ENCODE data around the gene SLC6A12.
"Not testable (repeated sequence)": the region's sequence is repeated elsewhere in the genome, so short reads cannot be mapped to it uniquely, and the experiment has no call there.

The SLC6A12 gene

DNA sequence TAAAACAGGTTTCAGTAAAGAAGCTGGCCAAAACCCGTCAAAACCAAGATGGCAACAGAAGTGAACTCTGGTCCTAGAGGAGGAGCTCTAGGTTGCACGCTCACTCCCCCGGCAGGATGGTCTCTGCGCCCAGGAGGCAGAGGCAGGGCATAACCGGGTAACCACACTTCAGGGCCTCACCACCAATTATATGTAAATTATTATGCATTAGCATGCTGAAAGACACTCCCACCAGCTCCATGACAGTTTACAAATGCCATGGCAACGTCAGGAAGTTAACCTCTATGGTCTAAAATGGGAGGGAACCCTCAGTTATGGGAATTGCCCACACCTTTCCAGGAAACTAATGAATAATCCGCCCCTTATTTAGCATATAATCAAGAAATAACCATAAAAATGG, 20.1 kb upstream of the SLC6A12 start:
- DNase-seq = no peak

DNA sequence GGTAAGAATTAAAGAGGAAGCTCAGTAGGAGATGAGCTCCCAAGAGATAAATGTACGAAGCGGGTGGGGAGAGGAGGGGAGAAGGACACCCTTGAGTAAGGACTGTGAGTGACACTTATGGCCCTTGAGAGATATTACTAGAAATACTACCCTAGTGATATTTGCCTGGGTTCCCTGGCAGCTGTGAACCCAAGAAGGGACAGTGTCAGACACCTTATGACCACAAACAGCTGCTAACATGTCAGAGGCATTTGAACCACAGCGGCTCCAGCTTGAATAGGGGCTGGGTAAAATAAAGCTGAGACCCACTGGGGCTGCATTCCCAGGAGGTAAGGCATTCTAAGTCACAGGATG, 19.6 kb upstream of the SLC6A12 start:
- no peak for DNase-seq

DNA sequence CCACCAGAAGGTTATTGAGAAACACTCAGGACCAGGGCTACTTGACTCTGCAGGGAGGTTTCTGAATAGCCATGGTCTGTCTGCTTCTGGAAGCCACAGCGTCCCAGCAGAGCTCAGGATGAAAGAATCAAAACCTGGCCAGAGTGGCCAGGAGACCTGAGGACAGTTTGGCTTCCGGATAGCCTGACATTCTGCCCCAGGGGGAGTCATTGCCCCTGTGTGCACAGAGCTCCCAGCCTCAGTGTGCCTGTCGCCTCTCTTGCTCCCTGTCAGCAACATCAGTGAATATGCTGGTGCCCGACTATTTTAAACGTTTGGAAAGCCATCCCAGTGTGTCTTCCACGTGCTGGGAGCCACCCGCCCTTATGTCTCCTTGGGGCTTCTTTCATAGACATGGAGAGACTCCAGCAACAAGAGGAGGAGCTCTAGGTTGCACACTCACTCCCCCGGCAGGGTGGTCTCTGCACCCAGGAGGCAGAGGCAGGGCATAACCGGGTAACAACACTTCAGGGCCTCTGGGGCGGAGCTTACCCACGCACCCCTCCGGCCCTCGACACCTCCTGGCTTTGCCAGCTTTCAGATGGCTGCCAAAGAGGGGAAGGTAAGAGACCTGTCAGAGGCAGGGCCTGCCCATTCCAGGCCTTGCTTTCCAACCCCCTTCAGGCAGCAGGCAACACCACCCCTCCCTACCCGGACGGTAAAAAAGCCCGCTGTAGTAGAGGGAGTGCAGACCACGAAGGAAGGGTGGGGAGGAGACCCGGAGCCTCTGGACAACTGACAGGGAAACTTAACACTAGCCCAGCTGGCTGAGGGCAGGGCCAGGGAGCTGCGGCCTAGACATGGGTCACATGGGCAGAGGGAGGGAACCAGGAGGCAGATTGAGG, 19.0 kb upstream of the SLC6A12 start:
- no peak for DNase-seq

DNA sequence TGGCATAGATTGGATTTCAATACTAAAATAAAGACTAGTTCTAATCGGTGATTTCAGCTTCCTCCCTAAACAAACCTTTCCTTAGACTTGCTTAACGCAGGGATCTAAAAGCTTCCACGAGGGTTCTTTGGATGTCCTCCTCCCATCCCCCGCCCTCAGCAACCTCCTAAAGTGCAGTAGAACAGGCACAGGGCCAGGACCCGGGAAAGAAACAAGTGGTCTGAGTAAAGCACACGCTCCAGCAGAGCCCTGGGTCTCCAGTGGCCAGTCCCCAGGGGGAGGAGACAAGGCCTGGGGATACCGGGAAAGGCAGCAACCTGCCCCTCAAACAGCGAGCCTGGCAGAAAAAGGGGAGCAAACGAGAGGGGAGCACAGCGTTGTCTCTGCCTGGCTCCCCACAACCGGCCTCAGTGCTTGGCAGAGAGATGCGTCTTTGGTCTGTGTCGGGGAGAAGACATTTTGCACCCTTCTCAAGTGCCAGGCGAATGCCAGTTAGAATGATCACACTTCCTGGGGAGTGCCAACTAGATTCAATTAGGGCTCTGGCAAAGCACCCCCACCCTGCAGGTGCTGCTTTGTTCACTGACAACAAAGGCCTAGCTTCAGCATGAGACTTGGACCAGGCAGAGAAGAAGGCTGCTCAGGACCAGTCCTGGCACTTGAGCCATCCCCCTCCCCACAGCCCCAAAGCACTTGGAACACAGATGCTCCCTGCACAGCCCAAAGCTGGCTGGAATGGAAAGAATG, 17.1 kb upstream of the SLC6A12 start:
- DNase-seq = no peak

DNA sequence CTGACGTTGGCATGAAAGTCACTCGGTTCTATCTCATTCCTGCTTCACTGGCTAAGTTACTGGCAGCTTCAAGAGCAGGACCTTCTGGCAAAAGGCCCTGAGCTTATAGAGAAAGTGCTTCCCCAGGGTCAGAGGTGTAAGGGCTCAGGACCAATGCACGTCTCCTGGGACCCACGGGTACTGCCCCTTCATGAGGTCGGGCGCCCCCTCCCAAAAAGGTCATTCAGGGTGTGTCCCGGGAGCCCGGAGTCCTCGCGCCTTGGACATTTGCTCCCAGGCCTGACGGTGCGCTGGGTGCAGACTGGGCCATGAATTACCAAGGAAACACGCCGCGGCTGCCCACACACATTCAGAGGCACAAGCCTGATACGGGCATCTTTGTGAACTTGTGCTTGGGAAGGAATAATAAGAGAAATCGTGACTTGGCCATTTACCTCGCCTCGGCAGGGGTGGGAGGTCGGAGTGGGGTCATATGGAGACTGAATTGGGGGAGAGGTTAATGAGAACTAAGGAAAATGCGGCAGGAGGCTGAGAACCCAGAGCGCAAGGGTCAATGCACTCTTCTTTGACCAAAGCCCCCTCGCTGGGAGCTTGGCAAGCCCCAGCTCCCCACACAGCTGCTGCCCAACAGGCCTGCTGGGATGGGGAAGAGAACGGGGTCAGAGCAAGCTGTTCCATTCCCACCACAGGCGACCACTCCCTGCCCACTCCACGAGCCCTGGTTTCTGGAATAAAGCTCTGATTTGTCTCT, 15.7 kb upstream of the SLC6A12 start:
- no peak for DNase-seq

DNA sequence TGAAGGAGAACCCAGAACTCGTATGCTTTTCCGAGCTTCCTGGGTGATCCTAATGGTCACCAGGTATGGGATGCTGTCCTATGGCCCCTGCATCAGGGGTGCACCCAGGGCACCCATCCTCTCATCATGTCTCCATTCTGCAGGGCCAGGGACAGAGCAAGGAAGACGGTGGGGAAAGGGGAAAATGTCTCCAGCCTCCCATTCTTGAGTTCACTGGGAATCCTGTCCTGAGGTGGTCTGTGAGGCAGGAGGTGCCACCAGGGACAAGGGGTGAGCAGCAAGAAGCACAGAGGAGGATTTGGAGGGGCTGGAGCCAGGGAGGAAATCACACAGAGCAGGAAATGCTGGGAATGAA, 14.9 kb upstream of the SLC6A12 start:
- no peak for DNase-seq

DNA sequence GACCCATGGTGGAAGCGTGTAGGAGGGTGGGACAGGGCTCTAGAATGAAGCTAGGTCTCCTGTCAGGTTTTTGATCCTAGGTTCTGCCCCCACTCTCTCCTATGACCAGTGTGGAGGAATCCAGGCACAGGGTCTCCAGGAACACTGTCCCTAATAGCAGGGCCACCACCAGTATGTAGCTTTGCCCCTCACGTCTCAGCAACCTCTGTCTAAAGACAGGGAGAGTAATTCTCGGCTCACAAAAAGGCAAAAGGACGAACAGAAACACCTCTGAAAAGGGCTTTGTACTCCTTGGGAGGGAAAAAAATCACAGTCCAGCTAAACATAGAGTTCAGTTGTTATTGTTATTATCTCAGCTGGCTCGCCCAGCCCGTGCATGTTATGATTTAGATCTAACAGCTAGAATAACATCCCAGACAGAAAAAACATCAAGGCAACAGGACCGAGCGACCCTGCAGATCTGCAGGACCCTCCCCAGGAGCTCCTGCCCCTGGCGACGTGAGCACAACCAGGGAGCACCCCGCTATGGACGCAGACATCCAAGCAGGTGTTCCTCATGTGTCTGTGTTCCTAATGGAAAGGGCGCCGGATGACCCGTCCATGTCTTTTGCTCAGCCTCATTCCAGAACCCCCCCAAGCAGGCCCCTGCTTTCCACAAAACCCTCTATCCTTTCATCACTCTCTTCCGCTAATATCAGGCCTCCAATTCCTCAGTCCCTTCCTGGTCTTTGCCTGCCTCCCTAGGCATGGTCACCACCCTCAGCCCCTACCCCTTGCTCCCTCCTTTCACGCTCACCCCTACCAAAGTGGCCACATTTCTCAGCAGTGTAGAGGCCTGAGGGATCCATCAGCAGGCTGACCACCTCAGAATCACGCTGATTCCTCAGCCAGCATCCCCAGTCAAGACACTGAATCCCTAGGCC, 14.2 kb upstream of the SLC6A12 start:
- no peak for DNase-seq

DNA sequence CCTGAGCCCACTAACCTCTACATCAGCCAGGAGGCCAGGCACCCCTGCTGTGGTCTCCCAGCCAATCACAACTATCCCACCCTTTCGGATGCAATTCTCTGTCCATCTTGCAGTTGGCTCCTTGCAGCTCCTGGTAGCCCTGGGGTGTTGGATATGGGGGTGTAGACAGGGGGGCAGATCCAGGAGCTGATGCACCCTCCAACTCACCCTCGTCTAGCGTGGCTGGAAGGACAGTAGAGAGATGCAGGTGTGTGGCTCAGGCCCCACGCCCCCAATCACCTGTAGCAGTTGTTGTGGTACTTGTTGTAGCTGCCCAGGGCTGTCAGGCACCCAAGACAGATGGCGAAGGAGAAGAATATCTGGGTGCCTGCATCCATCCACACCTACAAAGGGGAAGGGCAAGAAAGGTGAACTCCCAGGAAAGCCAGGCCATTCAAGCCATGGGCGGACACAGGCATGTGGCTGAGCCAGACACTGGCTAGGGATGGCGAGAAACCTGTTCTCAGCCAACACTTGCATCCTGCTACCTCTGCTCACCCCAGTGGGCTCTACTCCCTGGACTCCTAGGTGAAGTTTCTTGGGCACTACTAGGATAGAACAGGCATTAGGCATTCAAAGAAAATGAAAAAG, 13.4 kb upstream of the SLC6A12 start:
- DNase-seq = no peak

DNA sequence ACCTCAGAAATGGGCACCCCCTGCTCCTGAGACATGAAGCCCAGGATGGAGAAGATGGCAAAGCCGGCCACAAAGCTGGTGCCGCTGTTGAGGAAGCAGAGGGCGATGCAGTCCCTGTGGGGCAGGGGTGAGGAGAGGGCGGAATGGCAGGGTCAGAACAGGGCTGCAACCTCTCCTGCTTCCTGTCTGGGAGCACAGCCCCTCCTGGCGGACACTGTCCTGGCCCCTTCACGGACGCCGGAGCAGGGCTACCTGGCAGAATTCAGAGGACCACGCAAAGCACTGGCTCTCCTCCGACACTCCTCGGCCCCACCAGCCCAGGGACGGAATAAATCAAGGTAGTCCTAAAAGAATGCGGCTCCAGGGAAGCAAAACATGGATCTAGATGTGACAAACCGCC, 12.4 kb upstream of the SLC6A12 start:
- DNase-seq = no peak

DNA sequence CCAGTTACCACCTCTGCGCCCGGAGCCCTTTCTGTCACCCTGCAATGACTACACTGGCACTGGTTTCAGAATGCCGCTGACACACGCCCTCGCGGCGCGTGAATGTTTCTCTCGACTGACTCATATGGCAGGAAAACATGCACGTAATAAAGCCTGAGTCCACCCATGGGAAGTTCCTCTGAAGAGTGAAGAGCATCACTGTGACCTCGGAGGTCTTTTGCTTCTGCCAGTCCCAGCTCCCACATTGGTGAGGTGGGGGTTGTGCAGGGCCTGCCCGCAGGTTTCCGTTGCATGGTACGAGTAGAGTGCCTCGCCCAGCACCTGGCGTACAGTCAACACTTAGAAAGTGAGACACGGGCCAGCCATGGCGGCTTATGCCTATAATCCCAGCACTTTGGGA, 11.1 kb upstream of the SLC6A12 start:
- DNase-seq = no peak

DNA sequence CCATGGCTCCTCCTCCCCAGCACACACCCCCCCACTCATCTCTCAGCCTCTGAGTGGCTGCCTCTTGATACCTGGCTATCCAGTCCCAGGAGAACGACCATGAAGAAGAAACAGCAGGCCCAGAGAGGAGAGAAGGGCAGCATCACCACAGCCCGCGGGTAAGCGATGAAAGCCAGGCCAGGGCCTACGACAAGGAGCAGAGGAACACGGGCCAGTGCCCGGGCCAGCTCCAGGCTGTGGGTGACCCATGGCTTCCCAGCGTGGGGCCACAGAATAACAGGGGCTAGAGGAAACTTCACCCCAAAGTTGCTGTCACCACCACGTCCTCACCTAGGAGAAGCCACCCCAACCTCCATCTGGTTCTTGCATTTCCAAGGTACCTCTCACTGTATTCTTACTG, 10.4 kb upstream of the SLC6A12 start:
- DNase-seq = no peak

DNA sequence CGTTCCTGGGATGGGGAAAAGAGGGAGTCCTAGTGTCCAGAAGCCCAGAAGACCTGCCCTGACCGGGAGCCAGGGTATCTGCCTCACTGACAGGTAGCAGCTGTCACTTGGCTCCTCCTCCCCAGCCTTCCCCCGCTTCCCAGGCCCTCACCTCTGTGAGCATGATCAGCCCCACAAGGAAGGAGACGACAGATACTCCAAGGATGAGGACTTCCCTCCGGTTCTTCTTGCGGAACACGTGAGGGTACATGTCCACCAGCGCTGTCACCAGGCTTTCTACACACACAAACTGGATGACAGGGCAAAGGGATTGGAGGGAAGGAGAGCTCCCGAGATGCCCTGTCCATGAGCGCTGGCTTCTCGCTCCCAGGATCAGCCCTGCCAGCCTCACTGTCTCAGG, 9.9 kb upstream of the SLC6A12 start:
- DNase-seq = no peak

DNA sequence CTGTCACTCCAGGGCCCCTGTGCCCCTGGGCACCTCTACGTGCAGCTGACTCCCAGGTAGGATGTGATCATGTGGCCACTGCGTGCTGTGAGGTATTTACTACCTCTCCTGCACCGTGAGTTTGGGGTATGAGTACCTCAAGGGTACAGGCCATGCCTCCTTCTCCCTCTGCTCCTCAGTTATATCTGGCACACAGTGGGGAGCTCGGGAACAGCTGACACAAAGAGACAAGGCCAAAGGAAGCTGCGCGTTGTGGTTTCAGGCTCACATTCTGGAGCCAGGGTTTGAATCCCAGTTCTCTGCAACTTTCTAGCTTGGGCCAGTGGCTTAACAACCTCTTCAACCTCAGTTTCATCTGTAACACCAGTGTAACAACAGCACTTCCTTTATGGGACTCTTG, 7.8 kb upstream of the SLC6A12 start:
- no peak for DNase-seq

DNA sequence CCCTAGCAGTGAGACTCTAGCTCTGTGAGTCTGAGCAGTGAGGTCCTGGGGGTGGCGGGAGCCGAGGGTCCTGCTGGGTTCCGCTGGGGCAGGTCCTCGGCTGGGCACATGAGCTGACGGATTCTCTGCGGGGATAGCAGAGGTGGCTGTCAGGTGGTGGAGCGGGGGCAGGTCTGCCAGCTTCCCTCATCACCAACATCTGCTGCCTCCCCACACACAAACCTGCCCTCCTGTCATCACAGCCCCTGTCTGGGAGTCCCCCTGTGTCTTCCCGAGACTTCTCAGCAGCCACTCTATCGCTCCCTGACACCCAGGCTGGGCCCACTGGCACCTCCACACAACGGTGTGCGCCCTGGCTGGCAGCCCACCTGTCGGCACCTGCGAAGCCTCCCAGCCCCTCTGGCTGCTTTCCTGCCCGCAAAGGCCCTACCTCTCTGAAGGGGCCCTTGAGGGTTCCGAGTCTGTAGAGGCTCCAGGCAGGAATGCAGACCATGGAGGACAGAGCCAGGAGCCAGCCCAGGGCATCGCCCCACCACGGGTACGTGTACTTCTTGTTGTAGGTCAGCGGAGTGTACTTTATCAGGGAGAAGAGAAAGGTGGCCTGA, 7.1 kb upstream of the SLC6A12 start:
- DNase-seq = no peak

DNA sequence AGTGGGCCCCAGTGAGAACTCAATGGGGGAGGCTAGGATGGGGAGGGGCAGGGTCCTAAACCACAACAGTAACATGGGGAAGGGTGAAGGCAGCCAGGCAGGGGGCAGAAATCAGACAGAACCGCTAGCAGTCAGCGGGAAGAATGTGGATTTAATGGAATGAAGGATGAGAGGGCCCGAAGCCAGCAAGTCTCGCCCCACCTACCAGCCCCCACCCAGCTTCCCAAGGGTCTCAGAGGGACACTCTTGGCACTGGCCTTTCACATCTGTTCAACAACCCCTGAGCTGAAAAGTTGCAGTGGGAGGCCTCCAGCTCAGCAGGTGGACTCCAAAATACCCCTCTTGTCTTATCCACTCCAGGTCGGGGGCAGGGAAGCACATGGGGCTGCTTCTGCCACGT, 6.5 kb upstream of the SLC6A12 start:
- DNase-seq = no peak

DNA sequence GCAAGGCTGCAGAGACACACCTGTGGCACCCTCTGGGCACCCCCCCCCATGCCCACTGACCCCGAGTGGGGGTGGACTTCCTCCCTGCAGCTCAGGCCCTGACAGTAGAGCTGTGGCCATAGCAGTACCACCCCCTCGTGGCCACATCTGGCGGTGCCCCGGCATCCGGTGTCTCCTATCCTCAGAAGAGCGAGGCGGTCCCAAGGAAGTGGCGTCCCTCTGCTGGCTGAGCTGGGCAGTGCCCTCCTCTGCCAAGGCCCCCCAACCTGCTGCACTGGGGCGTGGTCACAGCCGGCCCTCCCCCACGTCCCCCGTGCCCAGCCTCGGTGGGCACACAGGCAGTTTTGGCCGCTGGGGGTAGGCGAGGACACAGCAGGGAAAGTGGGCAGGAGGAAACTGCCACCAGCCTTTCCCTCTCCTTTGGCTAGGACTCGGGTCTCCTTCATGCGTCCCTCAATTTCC, 6.0 kb upstream of the SLC6A12 start:
- no peak for DNase-seq

DNA sequence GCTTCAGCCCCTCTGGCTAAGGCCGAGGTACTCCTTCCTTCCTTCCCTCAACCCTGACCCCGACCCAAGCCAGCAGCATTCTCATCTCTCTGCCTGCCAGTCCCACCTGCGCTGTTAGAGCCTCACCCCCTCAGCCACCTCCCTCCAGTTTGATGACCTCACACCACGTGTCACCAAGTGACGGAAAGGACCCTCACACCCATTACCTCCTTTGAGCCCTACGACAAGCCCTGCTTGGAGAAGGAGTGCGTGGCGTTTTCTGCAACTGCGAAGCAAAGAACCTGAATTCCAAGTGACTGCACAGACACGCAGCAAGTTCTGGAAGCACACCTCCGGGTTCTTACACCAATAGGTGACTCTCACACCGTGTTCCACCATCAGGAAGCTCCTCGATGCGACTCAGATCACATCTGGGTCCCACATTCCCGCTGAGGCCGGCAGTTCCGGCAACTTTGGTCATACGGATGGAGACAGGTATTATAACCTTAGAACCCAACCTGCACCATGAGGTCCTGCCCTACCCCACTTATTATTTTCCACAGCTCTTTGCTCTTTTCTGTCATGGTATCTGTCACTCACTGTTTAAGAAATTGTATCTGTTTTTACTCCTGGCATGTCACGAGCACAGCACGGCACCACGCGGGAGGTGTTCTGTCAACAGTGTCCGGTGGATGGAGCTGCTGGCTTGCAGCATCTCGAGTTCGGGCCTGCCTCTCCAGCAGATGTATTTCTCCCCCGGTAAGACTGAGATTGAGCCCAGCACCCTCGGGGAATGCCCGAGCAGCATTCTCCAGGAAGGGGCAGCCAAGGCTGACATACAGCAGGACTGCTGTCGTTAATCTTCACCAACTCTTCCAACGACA, 5.0 kb upstream of the SLC6A12 start:
- no peak for DNase-seq

DNA sequence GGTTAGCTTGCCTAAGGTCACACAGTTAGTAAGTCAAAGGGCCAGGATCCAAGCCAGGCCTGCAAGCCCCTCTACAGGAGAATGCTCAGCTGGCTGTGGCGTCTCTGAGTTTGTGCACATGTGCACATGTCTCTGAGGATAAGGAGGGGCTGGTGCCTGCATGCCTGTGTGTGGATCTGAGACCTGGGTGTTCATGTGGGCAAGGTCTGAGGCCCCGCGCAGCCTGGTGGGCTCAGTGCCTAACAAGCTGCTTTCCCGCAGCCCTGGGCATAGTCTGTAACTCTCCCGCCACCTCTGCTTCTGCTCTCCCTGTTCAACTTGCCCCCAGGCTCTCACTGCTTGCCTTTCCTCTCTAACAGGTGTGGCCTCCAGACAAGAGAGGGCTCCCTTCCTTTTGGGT, 4.3 kb upstream of the SLC6A12 start:
- no peak for DNase-seq

DNA sequence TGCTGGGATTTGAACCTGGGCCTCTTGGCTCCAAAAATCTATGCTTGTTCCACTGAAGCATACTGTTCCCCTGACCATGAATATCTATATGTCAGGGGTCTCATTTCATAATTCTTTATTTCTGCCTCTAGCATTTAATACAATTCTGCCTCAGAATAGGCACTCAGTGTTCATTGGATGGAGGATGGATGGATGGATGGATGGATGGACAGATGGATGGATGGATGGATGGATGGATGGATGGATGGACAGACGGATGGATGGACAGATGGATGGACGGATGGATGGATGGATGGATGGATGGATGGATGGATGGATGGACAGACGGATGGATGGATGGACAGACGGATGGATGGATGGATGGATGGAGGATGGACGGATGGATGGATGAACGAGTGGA, 3.1 kb upstream of the SLC6A12 start:
- not testable (repeated sequence) for DNase-seq

DNA sequence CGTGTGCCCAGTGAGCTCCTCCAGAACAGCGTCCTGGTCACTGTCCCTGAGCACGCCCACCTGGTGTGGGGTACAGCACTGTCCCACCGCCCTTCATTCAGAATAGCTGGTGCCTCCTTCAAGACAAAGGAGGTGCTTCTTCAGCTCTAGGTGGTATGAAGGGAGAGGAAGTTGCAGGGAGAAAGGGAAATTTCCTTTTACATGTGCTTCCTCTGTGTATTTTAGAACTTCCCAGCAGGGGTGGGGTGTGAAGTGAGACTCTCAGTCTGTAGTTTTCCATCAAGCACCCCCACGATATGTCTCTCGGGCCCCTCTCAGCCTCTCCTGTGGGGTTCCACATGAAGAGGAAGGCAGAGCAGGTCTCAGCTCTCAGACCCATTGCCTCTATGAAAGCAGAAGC, 1.2 kb upstream of the SLC6A12 start:
- no peak for DNase-seq

DNA sequence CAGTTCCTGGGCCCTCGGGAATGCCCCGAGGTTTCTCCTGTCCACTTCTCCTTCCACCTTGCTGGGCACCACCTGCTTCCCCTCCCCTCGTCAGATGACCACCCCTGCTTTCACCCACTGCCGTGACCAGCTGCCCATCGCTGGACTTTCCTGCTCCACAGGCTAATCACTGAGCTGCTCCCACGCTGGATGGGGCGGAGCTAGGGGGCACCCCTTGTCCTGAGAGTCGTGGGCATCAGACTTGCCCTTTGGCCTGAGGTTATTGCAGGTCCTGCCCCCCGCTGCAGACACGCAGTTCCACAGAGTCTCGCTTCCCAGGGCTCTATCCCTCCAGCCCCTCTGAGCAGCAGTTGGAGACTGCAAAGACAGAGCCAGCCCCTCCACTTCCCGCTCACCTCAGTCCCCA, 427 bp downstream of the SLC6A12 start:
- DNase-seq = no peak
